Kidney epithelial cell (primary cell): ENCODE results near the gene ALK. TPM values are rescaled to one million over a fixed set of nuclear protein-coding genes. Genes with fewer than 3 reads are reported as not detected.
"Not testable (repeated sequence)": the region's sequence is repeated elsewhere in the genome, so short reads cannot be mapped to it uniquely, and the experiment has no call there.

ENCODE experiments used
- DNase-seq: peaks from one replicate; pipeline ENCODE4 v3.0.0-alpha.2; 2010; ENCODE audit warnings: low read depth
- H3K27me3 ChIP-seq: 2 replicates; pipeline ENCODE4 v1.6.0; 2011; ENCODE audit warnings: low read length; ENCODE audit not compliant: control insufficient read depth, insufficient read depth
- H3K36me3 ChIP-seq: 2 replicates; pipeline ENCODE4 v1.5.1; 2011; ENCODE audit warnings: low read length; ENCODE audit not compliant: control insufficient read depth, insufficient read depth
- H3K4me3 ChIP-seq: 2 replicates; pipeline ENCODE4 v1.5.1; 2011; ENCODE audit warnings: low read depth, mild to moderate bottlenecking, control low read depth, low read length
- CTCF ChIP-seq: IDR thresholded peaks from 2 replicates; pipeline ENCODE4 v1.5.1; 2011; ENCODE audit warnings: mild to moderate bottlenecking, moderate library complexity, low read length, control low read depth, inconsistent platforms; ENCODE audit not compliant: insufficient read depth, poor library complexity, severe bottlenecking
- total RNA-seq: library from RNA; depleted of rRNA; stranded (reverse); fragments of >200 nt; gene quantifications from 2 replicates; pipeline ENCODE4 v1.2.3, GENCODE V29; 2015

Gene ALK
- total RNA-seq, 1 donor from 2014 or later: not detected

- Histone ChIP-seq H3K27me3 (peaks cover 2% of the 10 kb centered on the region), H3K36me3 (no peaks in the 10 kb centered on the region), H3K4me3 (no peak overlapping the region)
- TF ChIP-seq CTCF: no peak
- DNase-seq: no peak
Measured at GRCh38 chr2:29249666-29250253, 671.6 kb downstream of the ALK start.

GRCh38 chr2:29247336-29247914 is 674.0 kb downstream of the ALK start:
- no peaks in the 10 kb centered on the region for H3K36me3 ChIP-seq
- peaks cover 2% of the 10 kb centered on the region for H3K27me3 ChIP-seq
- no peak overlapping the region for H3K4me3 ChIP-seq
- no peak for TF ChIP-seq CTCF
- DNase-seq: no peak

GRCh38 chr2:29246383-29247300 is 674.7 kb downstream of the ALK start:
- peaks cover 2% of the 10 kb centered on the region for H3K27me3 ChIP-seq
- H3K36me3 ChIP-seq: no peaks in the 10 kb centered on the region
- no peak for TF ChIP-seq CTCF
- no peak overlapping the region for H3K4me3 ChIP-seq
- DNase-seq: no peak

GRCh38 chr2:29245742-29246382 is 675.5 kb downstream of the ALK start:
- no peak for DNase-seq
- no peaks in the 10 kb centered on the region for H3K27me3 ChIP-seq
- no peak for TF ChIP-seq CTCF

GRCh38 chr2:29245035-29245741 is 676.2 kb downstream of the ALK start:
- not testable (repeated sequence) for H3K36me3 ChIP-seq, H3K4me3 ChIP-seq, H3K27me3 ChIP-seq, DNase-seq

More at GRCh38 chr2:29245742-29246382, 675.5 kb downstream of the ALK start:
- Histone ChIP-seq H3K4me3 (no peak overlapping the region), H3K36me3 (no peaks in the 10 kb centered on the region)
